PC-3 (cell line): ENCODE measurements around the gene COX18.

ENCODE experiments used
- EZH2 ChIP-seq: fragments of 300-600 bp; sonication (generic); IDR thresholded peaks from one replicate; pipeline ENCODE4 v1.6.1; 2017; ENCODE audit warnings: antibody characterized with exemption, mild to moderate bottlenecking, low read length; ENCODE audit not compliant: unreplicated experiment
- EZH2phosphoT487 ChIP-seq: fragments of 300-600 bp; sonication (generic); IDR thresholded peaks from 2 replicates; pipeline ENCODE4 v1.6.1; 2018; ENCODE audit warnings: mild to moderate bottlenecking, antibody characterized with exemption, low read length, borderline replicate concordance
- TF ChIP-seq, protein P1 (sequence below): fragments of 300-600 bp; sonication (generic); conservative IDR thresholded peaks from 2 replicates; pipeline ENCODE4 v1.5.1; 2017; ENCODE audit warnings: antibody characterized with exemption, low read depth, mild to moderate bottlenecking, low read length

GRCh38 chr4:73053076-73053475 is 16.4 kb downstream of the COX18 start:
- TF ChIP-seq, protein P1, sequence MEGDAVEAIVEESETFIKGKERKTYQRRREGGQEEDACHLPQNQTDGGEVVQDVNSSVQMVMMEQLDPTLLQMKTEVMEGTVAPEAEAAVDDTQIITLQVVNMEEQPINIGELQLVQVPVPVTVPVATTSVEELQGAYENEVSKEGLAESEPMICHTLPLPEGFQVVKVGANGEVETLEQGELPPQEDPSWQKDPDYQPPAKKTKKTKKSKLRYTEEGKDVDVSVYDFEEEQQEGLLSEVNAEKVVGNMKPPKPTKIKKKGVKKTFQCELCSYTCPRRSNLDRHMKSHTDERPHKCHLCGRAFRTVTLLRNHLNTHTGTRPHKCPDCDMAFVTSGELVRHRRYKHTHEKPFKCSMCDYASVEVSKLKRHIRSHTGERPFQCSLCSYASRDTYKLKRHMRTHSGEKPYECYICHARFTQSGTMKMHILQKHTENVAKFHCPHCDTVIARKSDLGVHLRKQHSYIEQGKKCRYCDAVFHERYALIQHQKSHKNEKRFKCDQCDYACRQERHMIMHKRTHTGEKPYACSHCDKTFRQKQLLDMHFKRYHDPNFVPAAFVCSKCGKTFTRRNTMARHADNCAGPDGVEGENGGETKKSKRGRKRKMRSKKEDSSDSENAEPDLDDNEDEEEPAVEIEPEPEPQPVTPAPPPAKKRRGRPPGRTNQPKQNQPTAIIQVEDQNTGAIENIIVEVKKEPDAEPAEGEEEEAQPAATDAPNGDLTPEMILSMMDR = no peak
- TF ChIP-seq EZH2 = no peak
- TF ChIP-seq EZH2phosphoT487 = no peak
